Liver (tissue), 9 donors: ENCODE measurements around the gene SREBF2. TPM values are rescaled to one million over a fixed set of nuclear protein-coding genes. Genes with fewer than 3 reads are reported as not detected.

Experiments used
- DNase-seq: peaks from one replicate; pipeline ENCODE4 v3.0.0-alpha.2; 2017; ENCODE audit warnings: low spot score
- H3K27ac ChIP-seq, 2 donors: one replicate each; pipeline ENCODE4 v1.7.0; 2013; ENCODE audit warnings: inconsistent platforms in 2 of 2, low read length in 2 of 2, control low read depth in 1 of 2, low read depth in 1 of 2, mild to moderate bottlenecking in 1 of 2
- H3K27me3 ChIP-seq, 4 donors: one replicate each; pipeline versions ENCODE4 v1.6.1 to v1.7.0; 2013; ENCODE audit warnings: low read length in 3 of 4, inconsistent platforms in 1 of 4, mild to moderate bottlenecking in 1 of 4, moderate library complexity in 1 of 4; ENCODE audit not compliant: control insufficient read depth in 4 of 4, insufficient read depth in 4 of 4
- H3K36me3 ChIP-seq, 4 donors: one replicate each; pipeline versions ENCODE4 v1.6.1 to v1.7.0; 2013; ENCODE audit warnings: low read length in 3 of 4, mild to moderate bottlenecking in 3 of 4, low read depth in 1 of 4, moderate library complexity in 1 of 4; ENCODE audit not compliant: control insufficient read depth in 4 of 4, insufficient read depth in 3 of 4
- H3K4me1 ChIP-seq, 4 donors: one replicate each; pipeline versions ENCODE4 v1.6.1 to v1.7.0; 2013; ENCODE audit warnings: low read length in 3 of 4, mild to moderate bottlenecking in 3 of 4, moderate library complexity in 1 of 4; ENCODE audit not compliant: control insufficient read depth in 4 of 4, insufficient read depth in 4 of 4
- H3K4me3 ChIP-seq, 3 donors: one replicate each; pipeline versions ENCODE4 v1.6.1 to v1.7.0; 2013; ENCODE audit warnings: low read length in 3 of 3, control low read depth in 1 of 3, low read depth in 1 of 3, mild to moderate bottlenecking in 1 of 3
- H3K9ac ChIP-seq, 2 donors: one replicate each; pipeline ENCODE4 v1.7.0; 2013; ENCODE audit warnings: low read length in 2 of 2, mild to moderate bottlenecking in 2 of 2, moderate library complexity in 2 of 2, control low read depth in 1 of 2, low read depth in 1 of 2
- H3K9me3 ChIP-seq, 4 donors: one replicate each; pipeline versions ENCODE4 v1.6.1 to v1.7.0; 2013; ENCODE audit warnings: low read length in 3 of 4; ENCODE audit not compliant: control insufficient read depth in 4 of 4
- ATF3 ChIP-seq: IDR thresholded peaks from 2 replicates; pipeline ENCODE4 v1.6.1; 2016; ENCODE audit warnings: antibody characterized with exemption
- CTCF ChIP-seq: fragments of 150-350 bp; IDR thresholded peaks from 2 replicates; pipeline ENCODE4 v1.5.1; 2017; ENCODE audit warnings: improper control_type of control experiment, low read depth, low read length; ENCODE audit not compliant: missing input control
- EGR1 ChIP-seq, 2 donors: IDR thresholded peaks; 2 replicates each; pipeline ENCODE4 v1.6.1; 2016 to 2018; ENCODE audit warnings: antibody characterized with exemption in 2 of 2, low read depth in 2 of 2
- FOXA2 ChIP-seq: IDR thresholded peaks from 2 replicates; pipeline ENCODE4 v1.6.1; 2016; ENCODE audit warnings: antibody characterized with exemption
- HNF4A ChIP-seq, 2 donors: conservative IDR thresholded peaks; 2 replicates each; pipeline ENCODE4 v1.6.1; 2016; ENCODE audit warnings: antibody characterized with exemption in 2 of 2, mild to moderate bottlenecking in 2 of 2
- JUND ChIP-seq, 2 donors: IDR thresholded peaks; 2 replicates each; pipeline ENCODE4 v1.6.1; 2016; ENCODE audit warnings: antibody characterized with exemption in 2 of 2
- MAX ChIP-seq: IDR thresholded peaks from 2 replicates; pipeline ENCODE4 v1.6.1; 2016; ENCODE audit warnings: antibody characterized with exemption
- RAD21 ChIP-seq, 2 donors: IDR thresholded peaks; 2 replicates each; pipeline ENCODE4 v1.6.1; 2016; ENCODE audit warnings: antibody characterized with exemption in 2 of 2, mild to moderate bottlenecking in 2 of 2
- SP1 ChIP-seq: IDR thresholded peaks from 2 replicates; pipeline ENCODE4 v1.6.1; 2018; ENCODE audit warnings: antibody characterized with exemption, mild to moderate bottlenecking
- TAF1 ChIP-seq: conservative IDR thresholded peaks from 2 replicates; pipeline ENCODE4 v1.6.1; 2016; ENCODE audit warnings: antibody characterized with exemption, mild to moderate bottlenecking
- YY1 ChIP-seq: IDR thresholded peaks from 2 replicates; pipeline ENCODE4 v1.6.1; 2016; ENCODE audit warnings: antibody characterized with exemption, mild to moderate bottlenecking
- ZBTB33 ChIP-seq: IDR thresholded peaks from 2 replicates; pipeline ENCODE4 v1.6.1; 2016; ENCODE audit warnings: antibody characterized with exemption
- WGBS: extraction: QIAGEN DNeasy Blood & Tissue Kit; methylation state at CpG from one replicate; pipeline ENCODE4 v1.1.7; 2013; 5-methylcytosine and 5-hydroxymethylcytosine counted together
- polyA plus RNA-seq, 2 donors: library from polyadenylated mRNA; stranded (reverse) in 1 of 2; unstranded in 1 of 2; fragments of 200-250 nt in 1 of 2; fragments of >200 nt in 1 of 2; fragmentation: Nextera tagmentation in 1 of 2; extraction: Ambion mirVana in 1 of 2; gene quantifications; one replicate each; pipeline versions ENCODE4 v1.2.1 to v1.2.3, GENCODE V29; 2013 to 2015
- total RNA-seq, 2 donors: library from RNA; depleted of rRNA; stranded (reverse); fragments of >200 nt; gene quantifications; one replicate each; pipeline ENCODE4 v1.2.3, GENCODE V29; 2014
- donor health status: healthy.
- donor health status: healthy.
- donor health status: healthy.
- donor health status: healthy.
- donor health status: healthy.

Gene SREBF2
- total and polyA plus RNA-seq, 4 donors: 18.3 to 69.6 (median 57.3) TPM

- Histone ChIP-seq H3K36me3 (peaks cover 0 to 3% (median 0%) of the 10 kb centered on the region in 4 donors), H3K9ac (no peak overlapping the region), H3K4me3 (no peak overlapping the region), H3K27ac (no peak overlapping the region), H3K4me1 (peaks cover 9 to 38% (median 28%) of the 10 kb centered on the region in 4 donors), H3K27me3 (no peaks in the 10 kb centered on the region), H3K9me3 (no peaks in the 10 kb centered on the region)
- TF ChIP-seq YY1 (no peak), HNF4A (conservative IDR thresholded peaks at IDR 0.05) (no peak), JUND (IDR thresholded peaks at IDR 0.05) (no peak), FOXA2 (no peak), RAD21 (IDR thresholded peaks at IDR 0.05) (no peak), SP1 (no peak), EGR1 (IDR thresholded peaks at IDR 0.05; ENCODE audit: low read depth in 2 of 2) (no peak), CTCF (no peak)
- WGBS: 62% methylated on average over 5 of the region's 5 CpGs
- no peak for DNase-seq
Measured at GRCh38 chr22:41848468-41848867, 15.6 kb downstream of the SREBF2 start.

- no peaks in the 10 kb centered on the region for H3K27me3 ChIP-seq
- H3K9me3 ChIP-seq: no peaks in the 10 kb centered on the region
- no peak overlapping the region for H3K9ac ChIP-seq
- peaks cover 0 to 3% (median under 1%) of the 10 kb centered on the region in 4 donors for H3K4me1 ChIP-seq
- no peak for TF ChIP-seq EGR1 (IDR thresholded peaks at IDR 0.05; ENCODE audit: low read depth in 2 of 2)
- H3K27ac ChIP-seq: no peak overlapping the region
- DNase-seq: no peak
- whole genome bisulfite sequencing: 95% methylated on average over 2 of the region's 2 CpGs
- H3K4me3 ChIP-seq: no peak overlapping the region
- peaks cover 0 to 2% (median 0%) of the 10 kb centered on the region in 4 donors for H3K36me3 ChIP-seq
Measured at GRCh38 chr22:41856469-41856868, 23.6 kb downstream of the SREBF2 start.

- TF ChIP-seq JUND (IDR thresholded peaks at IDR 0.05): no peak
- TF ChIP-seq RAD21 (IDR thresholded peaks at IDR 0.05): peak; percentile 61 to 77
- no peak for TF ChIP-seq ATF3
- no peak for TF ChIP-seq HNF4A (conservative IDR thresholded peaks at IDR 0.05)
- no peak for TF ChIP-seq ZBTB33
- no peak for TF ChIP-seq TAF1
- no peak for TF ChIP-seq MAX
- peak; percentile 45 for TF ChIP-seq CTCF
- peaks cover 0 to 2% (median 0%) of the 10 kb centered on the region in 4 donors for H3K36me3 ChIP-seq
- H3K4me3 ChIP-seq: no peak overlapping the region
- H3K27ac ChIP-seq: no peak overlapping the region
- H3K9ac ChIP-seq: no peak overlapping the region
- 75% methylated on average over 7 of the region's 7 CpGs for WGBS
- H3K9me3 ChIP-seq: no peaks in the 10 kb centered on the region
- DNase-seq: peak; percentile 47
- H3K27me3 ChIP-seq: no peaks in the 10 kb centered on the region
- H3K4me1 ChIP-seq: peaks cover 0 to 4% (median 2%) of the 10 kb centered on the region in 4 donors
Measured at GRCh38 chr22:41857155-41857859, 24.4 kb downstream of the SREBF2 start.
